HCT116 (cell line): ENCODE results near the gene SMIM11. TPM values are rescaled to one million over a fixed set of nuclear protein-coding genes. Genes with fewer than 3 reads are reported as not detected.

Experiments used
- ATAC-seq: fragments of 200-7000 bp; cut with Tn5 transposase; 2 replicates; pipeline ENCODE4 v1.9.1; 2020; ENCODE audit warnings: mild to moderate bottlenecking, moderate library complexity
- BruUV-seq: library from RNA; stranded (reverse); fragments of 400-500 nt; replicated peaks from 2 replicates; lab custom pipeline; 2021; lab: Mats Ljungman, UMichigan
- CTCF ChIA-PET: fragments of 300-600 bp; sonication (Branson Sonifier 250); formaldehyde crosslinking; loops from one replicate; lab custom pipeline; 2021; ENCODE audit warnings: antibody characterized with exemption; lab: Charles Lee
- POLR2A ChIA-PET: fragments of 300-600, 350-600 bp; sonication (Branson Sonifier 250); formaldehyde crosslinking; loops from one replicate; lab custom pipeline; 2021; ENCODE audit warnings: antibody characterized with exemption; lab: Charles Lee
- RAD21 ChIA-PET, 2 experiments: fragments of 300-600 bp; sonication (Branson Sonifier 250); formaldehyde crosslinking; loops; one replicate each; lab custom pipeline; 2023; ENCODE audit warnings: low total read pairs in 2 of 2; ENCODE audit not compliant: uncharacterized antibody in 2 of 2, unreplicated experiment in 2 of 2, low non-redundant PET in 1 of 2; lab: Charles Lee
- DNase-seq: peaks from one replicate; pipeline ENCODE4 v3.0.0-alpha.2; 2010; ENCODE audit warnings: low read depth, low spot score
- H2AFZ ChIP-seq: fragments of 200-600 bp; shearing (Covaris generic), sonication (generic); 2 replicates; pipeline ENCODE4 v1.6.1; 2017; ENCODE audit warnings: low read depth, mixed run types, mixed read lengths, antibody characterized with exemption, low read length; ENCODE audit not compliant: poor library complexity, severe bottlenecking
- H3K27ac ChIP-seq: 2 replicates; pipeline ENCODE4 v1.5.1; 2012; ENCODE audit warnings: low read depth, low read length
- H3K27me3 ChIP-seq: fragments of 200-600 bp; sonication (generic); 2 replicates; pipeline ENCODE4 v1.6.1; 2016; ENCODE audit warnings: mixed run types, low read length, mixed read lengths; ENCODE audit not compliant: insufficient read depth
- H3K36me3 ChIP-seq, 2 experiments: fragments of 200-500 bp in 1 of 2; fragments of 200-600 bp in 1 of 2; sonication (Bioruptor generic) in 1 of 2; sonication (generic) in 1 of 2; 2 replicates each; pipeline versions ENCODE4 v1.5.1 to v1.6.1; 2014 to 2016; ENCODE audit warnings: low read length in 2 of 2, inconsistent platforms in 1 of 2, mixed read lengths in 1 of 2, mixed run types in 1 of 2; ENCODE audit not compliant: insufficient read depth in 2 of 2, control insufficient read depth in 1 of 2
- H3K4me1 ChIP-seq, 2 experiments: fragments of 200-600 bp in 1 of 2; sonication (generic) in 1 of 2; 2 replicates each; pipeline versions ENCODE4 v1.5.1 to v1.6.1; 2012 to 2017; ENCODE audit warnings: low read length in 2 of 2, inconsistent platforms in 1 of 2, mild to moderate bottlenecking in 1 of 2, mixed read lengths in 1 of 2, mixed run types in 1 of 2, moderate library complexity in 1 of 2; ENCODE audit not compliant: insufficient read depth in 2 of 2, control insufficient read depth in 1 of 2
- H3K4me2 ChIP-seq: fragments of 200-600 bp; sonication (generic); 2 replicates; pipeline ENCODE4 v1.6.1; 2017; ENCODE audit warnings: mixed run types, low read length, mixed read lengths
- H3K4me3 ChIP-seq, 2 experiments: fragments of 200-600 bp in 1 of 2; sonication (generic) in 1 of 2; replicated peaks in 1 of 2; 2 replicates each; pipeline ENCODE4 v1.5.1; 2011 to 2016; ENCODE audit warnings: low read length in 2 of 2, control low read depth in 1 of 2, low read depth in 1 of 2, mild to moderate bottlenecking in 1 of 2, mixed read lengths in 1 of 2, mixed run types in 1 of 2
- H3K79me2 ChIP-seq: fragments of 200-600 bp; sonication (generic); 2 replicates; pipeline ENCODE4 v1.6.1; 2017; ENCODE audit warnings: mild to moderate bottlenecking, mixed run types, low read length, moderate library complexity, mixed read lengths; ENCODE audit not compliant: insufficient read depth
- H3K9ac ChIP-seq: fragments of 200-600 bp; sonication (generic); 2 replicates; pipeline ENCODE4 v1.6.1; 2016; ENCODE audit warnings: low read length, mixed read lengths
- H3K9me2 ChIP-seq: fragments of 200-600 bp; sonication (generic), shearing (Covaris generic); 2 replicates; pipeline ENCODE4 v1.6.1; 2017; ENCODE audit warnings: mixed run types, mild to moderate bottlenecking, moderate library complexity; ENCODE audit not compliant: insufficient read depth
- H3K9me3 ChIP-seq, 2 experiments: fragments of 200-500 bp in 1 of 2; fragments of 200-600 bp in 1 of 2; sonication (Bioruptor generic) in 1 of 2; sonication (generic) in 1 of 2; 2 replicates each; pipeline ENCODE4 v1.6.1; 2014 to 2017; ENCODE audit warnings: low read length in 2 of 2, mixed read lengths in 2 of 2, inconsistent platforms in 1 of 2, low read depth in 1 of 2, mild to moderate bottlenecking in 1 of 2, mixed run types in 1 of 2, moderate library complexity in 1 of 2; ENCODE audit not compliant: control insufficient read depth in 1 of 2, insufficient read depth in 1 of 2
- H4K20me1 ChIP-seq: fragments of 200-600 bp; sonication (generic), shearing (Covaris generic); 2 replicates; pipeline ENCODE4 v1.6.1; 2017; ENCODE audit warnings: mixed run types, mild to moderate bottlenecking, moderate library complexity; ENCODE audit not compliant: insufficient read depth
- ATF3 ChIP-seq: IDR thresholded peaks from 2 replicates; pipeline ENCODE4 v1.6.1; 2012
- CBX3 ChIP-seq: IDR thresholded peaks from 2 replicates; pipeline ENCODE4 v1.6.1; 2012; ENCODE audit warnings: low read depth
- CEBPB ChIP-seq: IDR thresholded peaks from 2 replicates; pipeline ENCODE4 v1.6.1; 2012; ENCODE audit warnings: low read depth
- ELF1 ChIP-seq: IDR thresholded peaks from 2 replicates; pipeline ENCODE4 v1.6.1; 2012; ENCODE audit warnings: low read depth, borderline replicate concordance
- EZH2phosphoT487 ChIP-seq: fragments of 200-600 bp; IDR thresholded peaks from 2 replicates; pipeline ENCODE4 v1.6.1; 2018; ENCODE audit warnings: antibody characterized with exemption, borderline replicate concordance
- FOSL1 ChIP-seq: IDR thresholded peaks from 2 replicates; pipeline ENCODE4 v1.6.1; 2012; ENCODE audit warnings: low read depth
- JUND ChIP-seq: IDR thresholded peaks from 2 replicates; pipeline ENCODE4 v1.6.1; 2012
- POLR2A ChIP-seq: IDR thresholded peaks from 2 replicates; pipeline ENCODE4 v1.7.0; 2011; ENCODE audit warnings: borderline replicate concordance; ENCODE audit not compliant: insufficient read depth, insufficient read length; ENCODE audit errors: extremely low read depth
- POLR2AphosphoS5 ChIP-seq: IDR thresholded peaks from 2 replicates; pipeline ENCODE4 v1.6.1; 2011; ENCODE audit warnings: mild to moderate bottlenecking, low read depth, low read length, moderate library complexity
- REST ChIP-seq: IDR thresholded peaks from 2 replicates; pipeline ENCODE4 v1.6.1; 2012; ENCODE audit warnings: low read depth
- SIN3A ChIP-seq: IDR thresholded peaks from 2 replicates; pipeline ENCODE4 v1.6.1; 2012; ENCODE audit warnings: low read depth
- YY1 ChIP-seq: IDR thresholded peaks from 2 replicates; pipeline ENCODE4 v1.6.1; 2011; ENCODE audit warnings: low read length, low read depth, moderate library complexity, mild to moderate bottlenecking; ENCODE audit not compliant: insufficient replicate concordance; ENCODE audit errors: extremely low read depth
- intact Hi-C: fragments of 100-400 bp; cut with micrococcal nuclease; formaldehyde crosslinking; loops from 2 replicates; pipeline ENCODE4 v1.10.0; 2022
- total RNA-seq: library from RNA; stranded (reverse); gene quantifications from one replicate; pipeline ENCODE4 v1.2.1, GENCODE V29; 2021; ENCODE audit not compliant: unreplicated experiment

SMIM11 gene
- total RNA-seq, 1 experiment from 2014 or later = 18.9 TPM

GRCh38 chr21:34358866-34359265 is 16.4 kb upstream of the SMIM11 start:
- no TSS peak for BruUV-seq
- intact Hi-C loops = no loop called here
- ChIA-PET POLR2A (no interaction called here), CTCF (interaction anchor here (2.6 kb wide), 1 partner anchor 11 kb away, joined by 13 read pairs; no protein-coding TSS in a partner anchor), RAD21 (no interaction called here)
- Histone ChIP-seq H3K4me3 (no peak overlapping the region), H3K36me3 (no peaks in the 10 kb centered on the region), H2AFZ (no peak overlapping the region), H3K9me2 (no peaks in the 10 kb centered on the region), H3K4me2 (no peak overlapping the region), H4K20me1 (no peaks in the 10 kb centered on the region), H3K27ac (no peak overlapping the region), H3K9me3 (no peaks in the 10 kb centered on the region), H3K27me3 (no peaks in the 10 kb centered on the region), H3K4me1 (peaks cover 3 to 7% of the 10 kb centered on the region in 2 experiments; a peak in 2 of 4 replicates), H3K9ac (no peak overlapping the region), H3K79me2 (no peaks in the 10 kb centered on the region)
- ATAC-seq (no peak), DNase-seq (no peak)
- TF ChIP-seq ELF1 = no peak
- TF ChIP-seq POLR2A = no peak

- Histone ChIP-seq H3K9ac (no peak overlapping the region), H3K9me3 (no peaks in the 10 kb centered on the region), H3K27me3 (no peaks in the 10 kb centered on the region), H3K27ac (no peak overlapping the region), H2AFZ (no peak overlapping the region), H3K4me1 (peaks cover 3 to 7% of the 10 kb centered on the region in 2 experiments; a peak in 2 of 4 replicates), H3K9me2 (no peaks in the 10 kb centered on the region), H4K20me1 (no peaks in the 10 kb centered on the region), H3K79me2 (no peaks in the 10 kb centered on the region), H3K4me2 (no peak overlapping the region), H3K4me3 (no peak overlapping the region), H3K36me3 (no peaks in the 10 kb centered on the region)
- CTCF ChIA-PET = interaction anchor here (1.8 to 3.0 kb wide), 2 partner anchors 270 to 437 kb away, joined by 7 to 14 read pairs; no protein-coding TSS in a partner anchor
- no peak for ATAC-seq
- intact Hi-C loops = no loop called here
- RAD21 ChIA-PET = no interaction called here
- TF ChIP-seq JUND (no peak), EZH2phosphoT487 (no peak), FOSL1 (no peak), SIN3A (no peak), POLR2A (no peak), ATF3 (no peak), POLR2AphosphoS5 (no peak), REST (no peak), CEBPB (no peak), YY1 (no peak), CBX3 (no peak)
- no peak for DNase-seq
- POLR2A ChIA-PET = no interaction called here
- no TSS peak for BruUV-seq
These were observed 14.6 kb upstream of the SMIM11 start for GRCh38 chr21:34360488-34361241.
